HEK293 (cell line): Measurements from ENCODE around the gene URM1.

Experiments
- CTCF ChIA-PET: fragments of 350-600 bp; formaldehyde crosslinking; extraction: SDS; loops from one replicate; lab custom pipeline; 2021; ENCODE audit warnings: antibody characterized with exemption; lab: Yijun Ruan, JAX
- POLR2A ChIA-PET: fragments of 300-600 bp; formaldehyde crosslinking; extraction: SDS; loops from one replicate; lab custom pipeline; 2020; ENCODE audit warnings: antibody characterized with exemption, inconsistent platforms; lab: Yijun Ruan, JAX
- H3K27ac ChIP-seq: fragments of 200-500 bp; sonication (Bioruptor generic); 2 replicates; pipeline ENCODE4 v1.5.1; 2014; ENCODE audit warnings: low read depth, low read length, control low read depth, inconsistent platforms; ENCODE audit errors: extremely low read depth
- H3K36me3 ChIP-seq, 2 experiments: fragments of 200-500 bp in 1 of 2; sonication (Bioruptor generic) in 1 of 2; 1 replicate in 1 of 2; 2 replicates in 1 of 2; pipeline ENCODE4 v1.5.1; 2014 to 2017; ENCODE audit warnings: inconsistent platforms in 2 of 2, low read length in 2 of 2; ENCODE audit not compliant: control insufficient read depth in 2 of 2, insufficient read depth in 1 of 2
- H3K4me1 ChIP-seq: fragments of 200-500 bp; sonication (Bioruptor generic); 2 replicates; pipeline ENCODE4 v1.5.1; 2014; ENCODE audit warnings: mild to moderate bottlenecking, low read length, inconsistent platforms; ENCODE audit not compliant: control insufficient read depth, insufficient read depth
- H3K4me3 ChIP-seq: 2 replicates; pipeline ENCODE4 v1.5.1; 2011; ENCODE audit warnings: low read depth, mild to moderate bottlenecking, control low read depth, low read length, moderate library complexity
- H3K9me3 ChIP-seq: fragments of 200-500 bp; sonication (Bioruptor generic); 2 replicates; pipeline ENCODE4 v1.5.1; 2014; ENCODE audit warnings: low read depth, low read length, inconsistent platforms; ENCODE audit not compliant: control insufficient read depth, insufficient read depth
- BCL11B ChIP-seq: fragments of 450-650 bp; formaldehyde crosslinking; IDR thresholded peaks from 2 replicates; pipeline ENCODE4 v1.5.1; 2016; ENCODE audit warnings: low read depth, missing biosample characterization, missing genetic modification characterization
- GLIS1 ChIP-seq: fragments of 450-650 bp; formaldehyde crosslinking; IDR thresholded peaks from 2 replicates; pipeline ENCODE4 v1.5.1; 2016; ENCODE audit warnings: missing biosample characterization, missing genetic modification characterization
- OSR2 ChIP-seq: fragments of 450-650 bp; formaldehyde crosslinking; IDR thresholded peaks from 2 replicates; pipeline ENCODE4 v1.5.1; 2016; ENCODE audit warnings: missing biosample characterization, missing genetic modification characterization
- SCRT2 ChIP-seq: fragments of 450-650 bp; formaldehyde crosslinking; IDR thresholded peaks from 2 replicates; pipeline ENCODE4 v1.5.1; 2016; ENCODE audit warnings: missing biosample characterization, missing genetic modification characterization
- SP3 ChIP-seq: fragments of 450-650 bp; formaldehyde crosslinking; IDR thresholded peaks from 2 replicates; pipeline ENCODE4 v1.5.1; 2016; ENCODE audit warnings: missing biosample characterization, missing genetic modification characterization
- YY1 ChIP-seq: fragments of 450-650 bp; formaldehyde crosslinking; IDR thresholded peaks from 2 replicates; pipeline ENCODE4 v1.5.1; 2018; ENCODE audit warnings: missing biosample characterization, missing genetic modification characterization
- ZBTB20 ChIP-seq: fragments of 450-650 bp; formaldehyde crosslinking; IDR thresholded peaks from 2 replicates; pipeline ENCODE4 v1.5.1; 2016; ENCODE audit warnings: missing biosample characterization, missing genetic modification characterization
- ZBTB44 ChIP-seq: fragments of 450-650 bp; IDR thresholded peaks from 2 replicates; pipeline ENCODE4 v1.5.1; 2018; ENCODE audit warnings: missing biosample characterization, mild to moderate bottlenecking, missing genetic modification characterization
- ZBTB49 ChIP-seq: fragments of 450-650 bp; formaldehyde crosslinking; IDR thresholded peaks from 2 replicates; pipeline ENCODE4 v1.5.1; 2016; ENCODE audit warnings: missing biosample characterization, missing genetic modification characterization, low read depth
- ZBTB8A ChIP-seq: fragments of 450-650 bp; formaldehyde crosslinking; IDR thresholded peaks from 2 replicates; pipeline ENCODE4 v1.5.1; 2016; ENCODE audit warnings: missing biosample characterization, missing genetic modification characterization
- ZNF157 ChIP-seq: fragments of 450-650 bp; formaldehyde crosslinking; IDR thresholded peaks from 2 replicates; pipeline ENCODE4 v1.5.1; 2016; ENCODE audit warnings: missing biosample characterization, missing genetic modification characterization
- ZNF169 ChIP-seq: fragments of 450-650 bp; formaldehyde crosslinking; IDR thresholded peaks from 2 replicates; pipeline ENCODE4 v1.5.1; 2016; ENCODE audit warnings: missing biosample characterization, missing genetic modification characterization
- ZNF18 ChIP-seq: fragments of 450-650 bp; formaldehyde crosslinking; IDR thresholded peaks from 2 replicates; pipeline ENCODE4 v1.5.1; 2016; ENCODE audit warnings: missing biosample characterization, missing genetic modification characterization
- ZNF223 ChIP-seq: fragments of 450-650 bp; formaldehyde crosslinking; IDR thresholded peaks from 2 replicates; pipeline ENCODE4 v1.5.1; 2016; ENCODE audit warnings: missing biosample characterization, missing genetic modification characterization
- ZNF398 ChIP-seq: fragments of 450-650 bp; formaldehyde crosslinking; IDR thresholded peaks from 2 replicates; pipeline ENCODE4 v1.5.1; 2017; ENCODE audit warnings: missing biosample characterization, missing genetic modification characterization
- ZNF426 ChIP-seq: fragments of 450-650 bp; formaldehyde crosslinking; IDR thresholded peaks from 2 replicates; pipeline ENCODE4 v1.5.1; 2017; ENCODE audit warnings: missing biosample characterization, missing genetic modification characterization, mild to moderate bottlenecking, inconsistent platforms, moderate library complexity
- ZNF488 ChIP-seq: fragments of 450-650 bp; formaldehyde crosslinking; IDR thresholded peaks from 2 replicates; pipeline ENCODE4 v1.5.1; 2016; ENCODE audit warnings: missing biosample characterization, missing genetic modification characterization
- ZNF544 ChIP-seq: fragments of 450-650 bp; formaldehyde crosslinking; IDR thresholded peaks from 2 replicates; pipeline ENCODE4 v1.5.0; 2017; ENCODE audit warnings: missing biosample characterization, missing genetic modification characterization
- ZNF549 ChIP-seq: fragments of 450-650 bp; IDR thresholded peaks from 2 replicates; pipeline ENCODE4 v1.5.1; 2018; ENCODE audit warnings: missing biosample characterization, missing genetic modification characterization, mild to moderate bottlenecking, inconsistent platforms, moderate library complexity
- ZNF664 ChIP-seq: fragments of 450-650 bp; formaldehyde crosslinking; IDR thresholded peaks from 2 replicates; pipeline ENCODE4 v1.5.1; 2016; ENCODE audit warnings: missing biosample characterization, missing genetic modification characterization
- ZNF776 ChIP-seq: fragments of 450-650 bp; formaldehyde crosslinking; IDR thresholded peaks from 2 replicates; pipeline ENCODE4 v1.5.0; 2017; ENCODE audit warnings: missing biosample characterization, missing genetic modification characterization, borderline replicate concordance
- ZSCAN30 ChIP-seq: fragments of 450-650 bp; IDR thresholded peaks from 2 replicates; pipeline ENCODE4 v1.5.1; 2018; ENCODE audit warnings: missing biosample characterization, mild to moderate bottlenecking, missing genetic modification characterization, moderate library complexity
- TF ChIP-seq, protein P1 (sequence below): fragments of 450-650 bp; formaldehyde crosslinking; IDR thresholded peaks from 2 replicates; pipeline ENCODE4 v1.5.1; 2016; ENCODE audit warnings: missing biosample characterization, missing genetic modification characterization
- TF ChIP-seq, protein P2 (sequence below): fragments of 450-650 bp; formaldehyde crosslinking; IDR thresholded peaks from 2 replicates; pipeline ENCODE4 v1.5.1; 2016; ENCODE audit warnings: missing biosample characterization, missing genetic modification characterization

The URM1 gene

GRCh38 chr9:128323212-128323730 is 47.9 kb upstream of the URM1 start:
- Histone ChIP-seq H3K36me3 (peaks cover 0 to 38% of the 10 kb centered on the region in 2 experiments; a peak in 1 of 3 replicates), H3K9me3 (no peaks in the 10 kb centered on the region), H3K27ac (peak overlapping the region; percentile 54), H3K4me1 (no peaks in the 10 kb centered on the region), H3K4me3 (peak overlapping the region; percentile 87)
- TF ChIP-seq ZNF549 (tag by site-specific recombination) = no peak
- TF ChIP-seq OSR2 (tag by site-specific recombination) = no peak
- peak; percentile 92 for TF ChIP-seq ZNF664
- TF ChIP-seq ZBTB49 (tag by site-specific recombination) = no peak
- no peak for TF ChIP-seq ZNF488 (tag by site-specific recombination)
- TF ChIP-seq, protein P1, sequence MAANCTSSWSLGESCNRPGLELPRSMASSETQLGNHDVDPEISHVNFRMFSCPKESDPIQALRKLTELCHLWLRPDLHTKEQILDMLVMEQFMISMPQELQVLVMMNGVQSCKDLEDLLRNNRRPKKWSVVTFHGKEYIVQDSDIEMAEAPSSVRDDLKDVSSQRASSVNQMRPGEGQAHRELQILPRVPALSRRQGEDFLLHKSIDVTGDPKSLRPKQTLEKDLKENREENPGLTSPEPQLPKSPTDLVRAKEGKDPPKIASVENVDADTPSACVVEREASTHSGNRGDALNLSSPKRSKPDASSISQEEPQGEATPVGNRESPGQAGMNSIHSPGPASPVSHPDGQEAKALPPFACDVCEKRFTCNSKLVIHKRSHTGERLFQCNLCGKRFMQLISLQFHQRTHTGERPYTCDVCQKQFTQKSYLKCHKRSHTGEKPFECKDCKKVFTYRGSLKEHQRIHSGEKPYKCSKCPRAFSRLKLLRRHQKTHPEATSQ (tag by site-specific recombination) = no peak
- no peak for TF ChIP-seq SCRT2 (tag by site-specific recombination)
- TF ChIP-seq ZNF398 = no peak
- TF ChIP-seq ZNF169 (tag by site-specific recombination) = no peak
- TF ChIP-seq, protein P2, sequence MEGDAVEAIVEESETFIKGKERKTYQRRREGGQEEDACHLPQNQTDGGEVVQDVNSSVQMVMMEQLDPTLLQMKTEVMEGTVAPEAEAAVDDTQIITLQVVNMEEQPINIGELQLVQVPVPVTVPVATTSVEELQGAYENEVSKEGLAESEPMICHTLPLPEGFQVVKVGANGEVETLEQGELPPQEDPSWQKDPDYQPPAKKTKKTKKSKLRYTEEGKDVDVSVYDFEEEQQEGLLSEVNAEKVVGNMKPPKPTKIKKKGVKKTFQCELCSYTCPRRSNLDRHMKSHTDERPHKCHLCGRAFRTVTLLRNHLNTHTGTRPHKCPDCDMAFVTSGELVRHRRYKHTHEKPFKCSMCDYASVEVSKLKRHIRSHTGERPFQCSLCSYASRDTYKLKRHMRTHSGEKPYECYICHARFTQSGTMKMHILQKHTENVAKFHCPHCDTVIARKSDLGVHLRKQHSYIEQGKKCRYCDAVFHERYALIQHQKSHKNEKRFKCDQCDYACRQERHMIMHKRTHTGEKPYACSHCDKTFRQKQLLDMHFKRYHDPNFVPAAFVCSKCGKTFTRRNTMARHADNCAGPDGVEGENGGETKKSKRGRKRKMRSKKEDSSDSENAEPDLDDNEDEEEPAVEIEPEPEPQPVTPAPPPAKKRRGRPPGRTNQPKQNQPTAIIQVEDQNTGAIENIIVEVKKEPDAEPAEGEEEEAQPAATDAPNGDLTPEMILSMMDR (tag by site-specific recombination) = 0 out of 2 replicates have a peak, but pooled peaks have one; percentile 4
- no peak for TF ChIP-seq ZNF776 (tag by site-specific recombination)
- no peak for TF ChIP-seq ZBTB8A
- TF ChIP-seq SP3 (tag by site-specific recombination) = no peak
- no peak for TF ChIP-seq BCL11B (tag by site-specific recombination)
- peak; percentile 98 for TF ChIP-seq ZBTB20 (tag by site-specific recombination)
- TF ChIP-seq ZSCAN30 (tag by site-specific recombination) = no peak
- CTCF ChIA-PET = interaction anchor here (0.7 kb wide), 1 partner anchor 28 kb away, joined by 3 read pairs; no protein-coding TSS in a partner anchor
- POLR2A ChIA-PET = no interaction called here

GRCh38 chr9:128323791-128324190 is 47.4 kb upstream of the URM1 start:
- POLR2A ChIA-PET = interaction anchor here (0.6 kb wide), 1 partner anchor 23 kb away, joined by 3 read pairs; no protein-coding TSS in a partner anchor
- CTCF ChIA-PET = interaction anchor here (0.7 kb wide), 1 partner anchor 29 kb away, joined by 3 read pairs; no protein-coding TSS in a partner anchor
- H3K4me3 ChIP-seq = peak overlapping the region; percentile 87
- no peaks in the 10 kb centered on the region for H3K4me1 ChIP-seq
- H3K27ac ChIP-seq = no peak overlapping the region
- H3K36me3 ChIP-seq = peaks cover 0 to 41% of the 10 kb centered on the region in 2 experiments; a peak in 1 of 3 replicates
- no peaks in the 10 kb centered on the region for H3K9me3 ChIP-seq
- TF ChIP-seq GLIS1 (tag by site-specific recombination) (no peak), ZBTB44 (no peak), ZNF426 (no peak), YY1 (no peak), ZNF18 (tag by site-specific recombination) (no peak), ZNF544 (tag by site-specific recombination) (no peak), ZNF157 (tag by site-specific recombination) (no peak), ZNF223 (tag by site-specific recombination) (no peak)
